ENCODE measurements around the gene FAM229A.
"Not testable (repeated sequence)": the region's sequence is repeated elsewhere in the genome, so short reads cannot be mapped to it uniquely, and the experiment has no call there.

FAM229A gene

DNA sequence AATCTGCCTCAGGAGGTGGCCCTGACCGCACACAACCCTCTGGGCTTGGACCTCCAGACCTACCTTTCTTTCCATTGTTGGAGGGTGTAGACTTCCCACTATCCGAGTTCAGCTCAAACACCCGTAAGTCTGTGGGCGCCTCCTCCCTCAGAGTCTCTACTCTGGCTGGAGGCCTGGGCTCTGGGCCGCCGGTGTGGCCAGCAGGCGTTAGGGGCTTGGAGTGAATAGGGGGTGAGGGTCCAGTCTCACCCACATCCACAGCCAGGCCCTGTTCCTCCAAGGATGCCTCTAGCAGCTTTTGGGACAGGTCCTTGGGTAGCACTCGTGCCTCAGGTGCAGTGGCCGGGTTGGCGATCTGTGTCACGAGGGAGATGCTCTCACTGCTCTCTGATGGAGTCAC is 13.9 kb upstream of the FAM229A start:
- DNase-seq: no peak

DNA sequence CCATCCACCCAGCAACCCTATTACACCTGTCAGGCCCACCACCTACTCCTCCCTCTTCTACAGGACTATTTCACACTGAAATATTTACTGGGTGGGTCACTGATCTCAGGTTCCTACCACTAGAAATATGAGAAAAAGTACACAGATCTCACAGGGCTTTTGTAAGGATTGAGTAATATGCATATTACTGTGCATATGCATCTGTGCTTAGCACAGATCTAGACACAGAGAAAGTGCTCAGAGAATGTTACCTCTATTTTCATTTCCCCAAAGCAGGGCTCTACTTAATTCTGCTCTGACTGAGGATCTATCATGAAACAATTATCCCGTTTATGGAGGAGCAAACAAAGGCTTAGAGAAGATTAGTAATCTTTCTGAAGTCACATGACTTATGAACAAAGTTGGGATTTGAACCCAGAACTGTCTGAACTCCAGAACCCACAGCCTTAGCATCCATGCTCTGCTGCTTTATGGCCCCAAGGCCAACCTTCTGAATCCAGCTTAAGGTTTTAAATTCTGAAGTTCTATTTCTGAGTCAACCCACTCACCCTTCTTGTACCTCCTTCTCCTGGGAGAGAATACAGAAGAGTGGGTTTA is 11.8 kb upstream of the FAM229A start:
- DNase-seq: no peak

DNA sequence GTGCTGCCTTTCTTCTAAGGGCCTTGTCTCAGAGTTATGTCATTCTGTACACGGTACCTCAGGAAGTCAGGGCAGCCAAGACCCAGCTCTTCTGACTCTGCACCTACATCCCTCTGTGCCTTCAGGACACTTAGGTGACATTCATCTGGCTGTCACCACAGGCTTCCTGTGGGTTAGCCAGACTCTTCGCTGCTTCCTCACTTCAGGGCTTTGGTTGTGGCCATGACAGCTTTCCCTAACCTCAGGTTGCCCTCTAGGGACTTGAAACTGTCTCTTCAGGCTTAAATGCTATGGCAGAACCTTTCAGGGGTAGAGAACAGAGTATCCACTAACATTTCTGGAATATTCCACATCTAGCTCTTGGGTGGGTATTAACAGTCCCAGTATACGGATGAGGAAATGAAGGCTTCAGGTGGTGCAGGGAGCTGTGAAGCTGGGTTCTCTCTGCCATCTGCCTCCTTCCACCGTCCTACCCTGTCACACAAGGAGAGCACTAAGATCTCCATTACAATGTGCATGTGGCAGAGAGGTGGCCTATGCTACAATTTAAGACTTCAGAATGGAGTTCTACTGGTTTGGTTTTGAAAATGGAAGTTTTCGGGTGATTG is 10.0 kb upstream of the FAM229A start:
- peak in 1 of 2 donors; percentile 10 for DNase-seq

GRCh38 chr1:32367912-32368635 is 5.8 kb upstream of the FAM229A start:
- DNase-seq: no peak

DNA sequence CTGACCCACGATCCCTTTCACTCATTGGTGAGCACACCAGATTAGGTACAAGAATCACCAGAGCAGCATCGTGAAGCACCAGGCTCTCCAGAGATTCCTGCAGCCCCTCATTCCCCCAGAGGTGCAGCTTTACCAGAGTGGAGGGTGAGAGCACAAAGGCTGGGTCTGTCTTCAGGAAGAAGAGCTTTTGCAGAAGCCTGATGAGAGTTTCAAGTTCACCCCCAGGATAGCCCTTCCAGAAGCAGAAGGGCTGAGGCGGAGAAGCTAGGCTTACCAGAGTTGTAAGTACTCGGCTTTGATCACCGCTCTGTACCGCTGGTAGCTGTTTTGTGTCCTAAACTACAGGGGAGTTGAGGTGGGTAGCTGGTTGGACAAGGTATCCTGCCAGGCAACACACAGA is 3.2 kb upstream of the FAM229A start:
- no peak for DNase-seq

GRCh38 chr1:32364836-32365235 is 2.6 kb upstream of the FAM229A start:
- no peak for DNase-seq

- no peak for DNase-seq
These were observed 1.4 kb upstream of the FAM229A start for GRCh38 chr1:32363713-32364112.

- DNase-seq: peak; percentile 17 to 38
These were observed 411 bp downstream of the FAM229A start for GRCh38 chr1:32361674-32362473.

GRCh38 chr1:32361308-32361673 is 994 bp downstream of the FAM229A start:
- DNase-seq: no peak

- DNase-seq: no peak
These were observed 3.9 kb downstream of the FAM229A start for GRCh38 chr1:32358435-32358834.

GRCh38 chr1:32357614-32358013 is 4.7 kb downstream of the FAM229A start:
- no peak for DNase-seq

DNA sequence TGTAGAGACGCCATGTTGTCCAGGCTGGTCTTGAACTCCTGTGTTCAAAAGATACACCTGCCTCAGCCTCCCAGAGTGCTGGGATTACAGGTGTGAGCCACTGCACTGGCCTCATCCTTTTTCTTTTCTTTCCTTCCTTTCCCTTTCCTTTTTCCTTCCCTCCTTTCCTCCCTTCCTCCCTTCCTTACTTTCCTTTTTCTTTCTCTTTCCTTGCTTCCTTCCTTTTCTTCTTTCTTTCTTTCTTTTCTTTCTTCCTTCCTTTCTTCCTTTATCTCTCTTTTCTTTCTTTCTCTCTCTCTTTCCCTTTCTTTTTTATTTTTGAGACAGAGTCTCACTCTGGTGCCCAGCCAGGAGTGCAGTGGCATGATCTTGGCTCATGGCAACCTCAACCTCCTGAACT is 5.8 kb downstream of the FAM229A start:
- no peak for DNase-seq

DNA sequence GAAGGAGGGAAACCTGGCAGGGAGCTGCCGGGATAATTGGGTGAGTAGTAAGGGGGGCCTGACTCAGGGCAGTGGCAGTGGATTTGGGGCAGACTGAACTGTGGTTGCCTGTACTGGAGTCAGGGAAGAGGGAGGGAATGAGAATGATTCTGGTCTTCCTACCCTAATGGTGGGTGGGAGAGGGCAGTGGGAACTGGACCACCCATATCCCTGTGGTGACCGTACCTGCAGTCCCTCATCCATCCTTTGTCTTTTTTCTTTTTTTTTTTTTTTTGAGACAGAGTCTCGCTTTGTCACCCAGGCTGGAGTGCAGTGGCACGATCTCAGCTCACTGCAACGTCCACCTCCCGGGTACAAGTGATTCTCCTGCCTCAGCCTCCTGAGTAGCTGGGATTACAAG is 6.5 kb downstream of the FAM229A start:
- not testable (repeated sequence) for DNase-seq

DNA sequence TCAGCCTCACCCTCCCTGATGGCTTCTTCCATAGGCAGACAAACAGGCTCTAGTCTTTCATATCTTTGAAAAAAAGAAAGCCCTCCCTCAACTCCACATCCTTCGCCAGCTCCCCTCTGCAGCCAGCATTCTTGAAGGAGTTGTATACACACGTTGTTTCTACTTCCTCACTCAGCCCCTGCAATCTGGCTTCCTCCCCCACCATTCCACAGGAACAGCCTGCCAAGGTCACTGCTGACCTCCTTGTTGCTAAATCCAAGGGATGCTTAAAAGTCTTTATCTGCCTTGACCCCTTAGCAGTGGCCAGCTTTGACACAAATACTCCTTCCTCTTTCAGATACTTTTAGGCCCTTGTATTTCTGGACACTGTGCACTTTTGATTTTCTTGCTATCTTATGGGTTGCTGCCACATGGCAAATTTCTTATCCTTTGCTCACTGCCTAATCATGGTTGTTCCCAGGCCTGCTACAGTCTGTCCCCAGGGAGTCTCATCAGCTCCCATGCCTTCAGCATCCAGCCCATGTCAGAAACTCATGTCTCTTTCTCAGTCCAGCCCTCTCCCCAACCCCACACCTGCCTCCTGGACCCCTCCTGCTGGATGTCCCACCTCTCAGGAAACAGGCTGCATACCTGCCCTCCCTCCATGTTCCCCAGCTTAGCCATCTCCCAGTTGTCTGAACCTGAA is 8.3 kb downstream of the FAM229A start:
- DNase-seq: peak in 1 of 2 donors; percentile 31

DNA sequence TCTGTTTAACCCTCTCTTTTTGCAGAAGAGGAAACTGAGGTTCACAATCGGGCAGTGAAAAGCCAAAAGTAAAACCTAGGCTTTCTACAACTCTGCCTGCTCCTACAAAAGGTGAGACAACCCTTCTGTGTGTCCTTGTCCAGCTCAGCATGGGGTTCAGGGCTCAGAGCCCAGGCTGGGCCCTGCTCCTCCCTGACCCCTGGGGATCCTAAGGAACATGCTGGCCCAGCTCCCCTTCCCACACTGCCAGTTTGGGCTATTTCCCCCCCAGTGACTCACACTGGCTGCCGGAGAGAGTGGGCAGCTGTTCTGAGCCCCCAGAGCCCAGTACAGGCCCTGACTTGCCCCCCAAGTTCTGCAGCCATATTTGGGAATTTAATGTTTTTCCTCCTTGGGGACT is 8.9 kb downstream of the FAM229A start:
- DNase-seq: no peak

DNA sequence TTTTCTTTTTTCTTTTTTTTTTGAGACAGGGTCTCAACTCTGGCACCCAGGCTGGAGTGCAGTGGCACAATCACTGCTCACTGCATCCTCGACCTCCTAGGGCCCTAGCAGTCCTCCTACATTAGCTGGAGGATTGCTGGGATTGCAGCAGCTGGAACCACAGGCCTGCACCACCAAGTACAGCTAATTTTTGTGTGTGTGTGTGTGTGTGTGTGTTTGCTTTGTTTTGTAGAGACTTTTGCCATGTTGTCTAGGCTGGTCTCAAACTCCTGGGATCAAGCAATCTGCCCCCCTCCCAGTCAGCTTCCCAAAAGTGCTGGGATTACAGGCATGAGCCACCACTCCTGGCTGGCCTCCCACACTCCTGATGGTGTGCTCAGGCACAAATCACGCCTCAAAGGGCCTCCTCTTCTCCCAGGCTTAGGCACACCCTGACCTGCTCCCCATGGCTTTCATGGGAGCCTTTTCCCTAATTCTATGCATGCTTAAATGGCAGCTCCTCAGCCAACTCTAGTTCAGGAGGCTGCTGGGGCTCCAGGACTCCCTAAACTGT is 9.4 kb downstream of the FAM229A start:
- no peak for DNase-seq

DNA sequence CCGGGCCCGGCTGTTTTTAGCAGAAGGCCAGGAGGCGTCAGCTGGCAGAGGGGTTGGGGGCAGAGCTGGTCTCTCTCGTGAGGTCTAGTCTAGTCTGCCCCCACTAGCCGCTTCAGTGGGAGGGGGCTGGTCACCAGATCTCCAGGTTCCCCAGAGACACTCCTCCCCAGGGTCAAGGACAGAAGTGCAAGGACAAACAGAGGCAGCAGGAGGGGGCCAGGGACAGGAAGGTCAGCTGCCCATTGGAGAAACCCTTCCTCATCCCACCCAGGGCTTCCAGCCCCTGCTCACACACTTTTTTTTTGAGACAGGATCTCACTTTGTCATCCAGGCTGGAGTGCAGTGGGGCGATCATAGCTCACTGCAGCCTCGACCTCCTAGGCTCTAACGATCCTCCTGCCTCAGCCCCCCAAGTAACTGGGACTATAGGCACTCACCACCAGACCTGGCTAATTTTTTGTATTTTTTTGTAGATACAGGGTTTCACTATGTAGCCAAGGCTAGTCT is 10.0 kb downstream of the FAM229A start:
- no peak for DNase-seq

DNA sequence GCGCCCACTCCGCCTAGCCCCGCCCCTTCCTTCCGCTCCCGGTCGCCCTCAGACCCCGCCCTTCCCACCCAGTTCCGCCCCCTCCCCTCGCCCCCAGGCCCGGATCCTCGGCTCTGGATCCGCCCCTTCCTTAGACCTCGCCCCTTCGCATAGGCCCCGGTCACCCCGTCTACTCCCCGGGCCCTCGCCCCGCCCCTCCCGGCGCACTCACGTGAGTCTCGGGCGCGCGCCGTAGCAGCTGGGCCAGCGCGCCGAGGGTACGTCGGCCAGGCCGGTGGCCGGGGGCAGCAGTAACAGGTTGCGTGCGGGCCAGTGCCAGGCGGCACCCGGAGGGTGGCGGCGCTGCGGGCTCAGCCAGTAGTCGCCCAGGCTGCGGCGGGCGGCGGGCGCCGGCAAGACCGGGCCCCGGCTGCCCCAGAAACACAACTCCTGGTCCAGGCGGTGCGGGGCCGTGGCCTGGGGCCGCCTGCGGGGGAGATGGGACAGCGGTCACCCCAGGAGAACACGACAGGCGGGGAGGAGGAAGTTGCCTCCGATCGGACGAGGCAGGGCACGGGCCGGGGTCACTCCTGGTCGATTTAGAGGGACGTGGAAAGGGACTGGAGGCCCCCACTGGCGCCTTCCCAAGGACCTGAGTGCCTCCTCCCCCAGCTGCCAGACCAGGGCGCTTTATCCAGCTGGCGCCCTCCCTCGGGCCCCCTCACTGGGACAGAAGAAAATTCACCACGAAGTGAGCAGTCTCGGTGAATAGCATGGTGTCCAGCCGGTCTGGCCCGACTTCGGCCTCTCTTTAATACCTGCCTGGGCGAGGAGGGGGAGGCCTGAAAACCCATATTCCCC is 10.7 kb downstream of the FAM229A start:
- DNase-seq: peak; percentile 68 to 71

- peak; percentile 43 to 61 for DNase-seq
These were observed 11.4 kb downstream of the FAM229A start for GRCh38 chr1:32350785-32351398.

DNA sequence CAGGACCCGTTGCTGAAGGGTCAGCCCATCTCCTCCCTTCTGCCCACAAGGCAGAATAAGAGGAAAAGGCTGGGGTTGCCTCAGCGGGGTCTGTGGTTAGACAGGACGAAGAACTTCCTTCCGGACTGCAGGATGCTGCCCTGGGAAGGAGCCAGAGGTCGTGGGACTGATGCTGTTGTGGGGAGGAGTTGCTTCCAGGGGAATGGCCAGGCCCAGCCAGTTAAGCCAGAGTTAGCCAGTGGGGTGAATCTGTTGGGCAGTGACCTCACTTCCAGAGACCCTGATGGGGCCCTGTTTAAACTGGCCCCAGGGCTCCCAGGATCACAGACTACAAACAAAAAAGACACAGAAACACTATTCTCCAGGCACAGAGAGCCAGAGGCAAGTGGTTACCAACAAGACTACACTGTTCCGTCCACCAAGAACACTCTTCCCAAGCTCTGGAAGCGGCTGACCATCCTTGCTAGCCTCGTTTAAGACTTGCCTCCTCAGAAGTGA is 13.0 kb downstream of the FAM229A start:
- peak; percentile 49 to 50 for DNase-seq

Measured in inflammatory macrophage treated with lipopolysaccharide for 1 hour (primary cell).